Activated T-cell treated with anti-CD3 and anti-CD28 coated beads, Interleukin-2, amount 50 U/mL, for 72 hours (primary cell): ENCODE data around the gene TBL1XR1. TPM values are rescaled to one million over a fixed set of nuclear protein-coding genes. Genes with fewer than 3 reads are reported as not detected.
A peak's percentile ranks its signal among the peaks of the same experiment; 100 is the strongest.

Experiments
- ATAC-seq, 2 donors: fragments of 150-1000 bp; cut with Tn5 transposase; replicated peaks in 1 of 2; 2 replicates each; pipeline ENCODE4 v1.10.0; 2021; ENCODE audit warnings: moderate library complexity in 2 of 2, mild to moderate bottlenecking in 1 of 2
- DNase-seq, 2 donors: peaks; one replicate each; pipeline ENCODE4 v3.0.0; 2021 to 2022; ENCODE audit warnings: mixed read lengths in 1 of 2
- H3K27ac Mint-ChIP-seq: one replicate; pipeline ENCODE4 v1.8.0; 2022; ENCODE audit warnings: mild to moderate bottlenecking, moderate library complexity, mixed read lengths
- H3K27me3 Mint-ChIP-seq: one replicate; pipeline ENCODE4 v1.8.0; 2022; ENCODE audit warnings: low read depth, mixed read lengths
- H3K36me3 Mint-ChIP-seq, 2 donors: one replicate each; pipeline ENCODE4 v1.8.0; 2022; ENCODE audit warnings: mixed read lengths in 2 of 2, mild to moderate bottlenecking in 1 of 2; ENCODE audit not compliant: insufficient read depth in 2 of 2
- H3K4me1 Mint-ChIP-seq: one replicate; pipeline ENCODE4 v1.8.0; 2022; ENCODE audit warnings: low read depth, mixed read lengths
- H3K4me3 Mint-ChIP-seq, 2 donors: one replicate each; pipeline ENCODE4 v1.8.0; 2022; ENCODE audit warnings: mild to moderate bottlenecking in 2 of 2, mixed read lengths in 2 of 2, moderate library complexity in 2 of 2
- H3K9me3 Mint-ChIP-seq, 2 donors: one replicate each; pipeline ENCODE4 v1.8.0; 2022; ENCODE audit warnings: mixed read lengths in 2 of 2
- total RNA-seq, 2 donors: library from RNA; stranded (reverse); gene quantifications; one replicate each; pipeline ENCODE4 v1.2.3, GENCODE V29; 2022

TBL1XR1 gene
- total RNA-seq, 2 donors from 2014 or later, result 179 to 240 TPM

GRCh38 chr3:177104299-177104992, 92.8 kb downstream of the TBL1XR1 start:
- Mint-ChIP-seq H3K4me1 (peaks cover 62% of the 10 kb centered on the region), H3K9me3 (no peaks in the 10 kb centered on the region), H3K27me3 (no peaks in the 10 kb centered on the region), H3K4me3 (no peak overlapping the region), H3K36me3 (peaks cover 2 to 3% of the 10 kb centered on the region in 2 donors), H3K27ac (no peak overlapping the region)
- no peak for DNase-seq
- no peak for ATAC-seq

GRCh38 chr3:177102553-177102952, 94.7 kb downstream of the TBL1XR1 start:
- no peaks in the 10 kb centered on the region for H3K9me3 Mint-ChIP-seq
- no peaks in the 10 kb centered on the region for H3K27me3 Mint-ChIP-seq
- H3K27ac Mint-ChIP-seq, result peak overlapping the region; percentile 12
- DNase-seq (no peak), ATAC-seq (no peak)
- peaks cover 2 to 5% of the 10 kb centered on the region in 2 donors for H3K36me3 Mint-ChIP-seq
- H3K4me1 Mint-ChIP-seq, result peaks cover 45% of the 10 kb centered on the region
- H3K4me3 Mint-ChIP-seq, result no peak overlapping the region

GRCh38 chr3:177098551-177098950, 98.7 kb downstream of the TBL1XR1 start:
- Mint-ChIP-seq H3K4me1 (peaks cover 15% of the 10 kb centered on the region), H3K27me3 (no peaks in the 10 kb centered on the region), H3K9me3 (peaks cover 3 to 8% of the 10 kb centered on the region in 2 donors), H3K4me3 (no peak overlapping the region), H3K36me3 (peaks cover 14 to 23% of the 10 kb centered on the region in 2 donors), H3K27ac (no peak overlapping the region)
- no peak for DNase-seq
- ATAC-seq, result no peak

- H3K36me3 Mint-ChIP-seq, result peaks cover 21 to 38% of the 10 kb centered on the region in 2 donors
- peaks cover 8 to 11% of the 10 kb centered on the region in 2 donors for H3K9me3 Mint-ChIP-seq
- DNase-seq (no peak), ATAC-seq (no peak)
- H3K27me3 Mint-ChIP-seq, result no peaks in the 10 kb centered on the region
- H3K4me1 Mint-ChIP-seq, result peaks cover 19% of the 10 kb centered on the region
- no peak overlapping the region for H3K27ac Mint-ChIP-seq
- H3K4me3 Mint-ChIP-seq, result no peak overlapping the region
Observed at GRCh38 chr3:177096615-177097014, 100.7 kb downstream of the TBL1XR1 start.

GRCh38 chr3:177093966-177094365, 103.3 kb downstream of the TBL1XR1 start:
- Mint-ChIP-seq H3K36me3 (peaks cover 21 to 46% of the 10 kb centered on the region in 2 donors), H3K27me3 (no peaks in the 10 kb centered on the region), H3K4me1 (peaks cover 34% of the 10 kb centered on the region), H3K4me3 (no peak overlapping the region), H3K27ac (peak overlapping the region; percentile 19), H3K9me3 (peaks cover 8 to 11% of the 10 kb centered on the region in 2 donors)
- DNase-seq (no peak), ATAC-seq (no peak)

GRCh38 chr3:177089901-177090300, 107.4 kb downstream of the TBL1XR1 start:
- ATAC-seq, result no peak
- H3K9me3 Mint-ChIP-seq, result peaks cover 8 to 10% of the 10 kb centered on the region in 2 donors
- H3K36me3 Mint-ChIP-seq, result peaks cover 17 to 34% of the 10 kb centered on the region in 2 donors
- no peak overlapping the region for H3K27ac Mint-ChIP-seq
- no peaks in the 10 kb centered on the region for H3K27me3 Mint-ChIP-seq
- no peak for DNase-seq
- no peak overlapping the region for H3K4me3 Mint-ChIP-seq
- H3K4me1 Mint-ChIP-seq, result peaks cover 45% of the 10 kb centered on the region

- H3K4me3 Mint-ChIP-seq, result no peak overlapping the region
- H3K4me1 Mint-ChIP-seq, result peaks cover 53% of the 10 kb centered on the region
Observed at GRCh38 chr3:177089110-177089509, 108.2 kb downstream of the TBL1XR1 start.

GRCh38 chr3:177085794-177086193, 111.5 kb downstream of the TBL1XR1 start:
- H3K27ac Mint-ChIP-seq, result no peak overlapping the region
- no peaks in the 10 kb centered on the region for H3K27me3 Mint-ChIP-seq
- no peak overlapping the region for H3K4me3 Mint-ChIP-seq
- peaks cover 0 to 2% of the 10 kb centered on the region in 2 donors for H3K9me3 Mint-ChIP-seq
- no peak for ATAC-seq
- no peak for DNase-seq
- H3K36me3 Mint-ChIP-seq, result peaks cover 4 to 13% of the 10 kb centered on the region in 2 donors
- H3K4me1 Mint-ChIP-seq, result peaks cover 48% of the 10 kb centered on the region

More at GRCh38 chr3:177089110-177089509, 108.2 kb downstream of the TBL1XR1 start:
- ATAC-seq, result no peak
- peaks cover 16 to 39% of the 10 kb centered on the region in 2 donors for H3K36me3 Mint-ChIP-seq
- H3K27ac Mint-ChIP-seq, result no peak overlapping the region
- H3K9me3 Mint-ChIP-seq, result peaks cover 6 to 10% of the 10 kb centered on the region in 2 donors
- DNase-seq, result no peak
- no peaks in the 10 kb centered on the region for H3K27me3 Mint-ChIP-seq

- ATAC-seq, result no peak
- peaks cover 4 to 11% of the 10 kb centered on the region in 2 donors for H3K36me3 Mint-ChIP-seq
- no peak overlapping the region for H3K27ac Mint-ChIP-seq
- peaks cover 39% of the 10 kb centered on the region for H3K4me1 Mint-ChIP-seq
- no peaks in the 10 kb centered on the region for H3K27me3 Mint-ChIP-seq
- no peak overlapping the region for H3K4me3 Mint-ChIP-seq
- no peak for DNase-seq
- peaks cover 0 to 2% of the 10 kb centered on the region in 2 donors for H3K9me3 Mint-ChIP-seq
Observed at GRCh38 chr3:177084616-177085015, 112.7 kb downstream of the TBL1XR1 start.

GRCh38 chr3:177080122-177080521, 117.2 kb downstream of the TBL1XR1 start:
- ATAC-seq, result no peak
- H3K4me1 Mint-ChIP-seq, result peaks cover 38% of the 10 kb centered on the region

GRCh38 chr3:177079684-177080083, 117.6 kb downstream of the TBL1XR1 start:
- Mint-ChIP-seq H3K36me3 (peaks cover 7 to 22% of the 10 kb centered on the region in 2 donors), H3K27ac (peak overlapping the region; percentile 19), H3K27me3 (no peaks in the 10 kb centered on the region), H3K4me3 (no peak overlapping the region), H3K9me3 (peaks cover 0 to 2% of the 10 kb centered on the region in 2 donors), H3K4me1 (peaks cover 37% of the 10 kb centered on the region)
- DNase-seq, result no peak
- ATAC-seq, result no peak

More at GRCh38 chr3:177080122-177080521, 117.2 kb downstream of the TBL1XR1 start:
- H3K4me3 Mint-ChIP-seq, result no peak overlapping the region
- H3K27me3 Mint-ChIP-seq, result no peaks in the 10 kb centered on the region
- peaks cover 5 to 23% of the 10 kb centered on the region in 2 donors for H3K36me3 Mint-ChIP-seq
- H3K27ac Mint-ChIP-seq, result no peak overlapping the region
- H3K9me3 Mint-ChIP-seq, result peaks cover 0 to 2% of the 10 kb centered on the region in 2 donors
- no peak for DNase-seq

- H3K36me3 Mint-ChIP-seq, result peaks cover 3 to 6% of the 10 kb centered on the region in 2 donors
- DNase-seq, result no peak
- no peaks in the 10 kb centered on the region for H3K27me3 Mint-ChIP-seq
- H3K27ac Mint-ChIP-seq, result no peak overlapping the region
- H3K4me1 Mint-ChIP-seq, result peaks cover 54% of the 10 kb centered on the region
- no peak for ATAC-seq
- no peaks in the 10 kb centered on the region for H3K9me3 Mint-ChIP-seq
- no peak overlapping the region for H3K4me3 Mint-ChIP-seq
Observed at GRCh38 chr3:177071496-177072156, 125.7 kb downstream of the TBL1XR1 start.

- Mint-ChIP-seq H3K27me3 (no peaks in the 10 kb centered on the region), H3K27ac (peak overlapping the region; percentile 54), H3K4me1 (peaks cover 46% of the 10 kb centered on the region), H3K36me3 (peaks cover 0 to 1% of the 10 kb centered on the region in 2 donors), H3K4me3 (no peak overlapping the region), H3K9me3 (no peaks in the 10 kb centered on the region)
- no peak for ATAC-seq
- DNase-seq, result no peak
Observed at GRCh38 chr3:177069514-177070329, 127.6 kb downstream of the TBL1XR1 start.
